Inflammatory macrophage treated with lipopolysaccharide for 1 hour (primary cell): ENCODE measurements around the gene THSD7A.
"Not testable (repeated sequence)": the region's sequence is repeated elsewhere in the genome, so short reads cannot be mapped to it uniquely, and the experiment has no call there.

Source experiments
- DNase-seq, 2 donors: peaks; one replicate each; pipeline ENCODE4 v3.0.0-alpha.2; 2020 to 2022

Gene THSD7A

GRCh38 chr7:11448323-11448722 is 383.7 kb downstream of the THSD7A start:
- DNase-seq, result no peak

- DNase-seq, result no peak
Measured at GRCh38 chr7:11447106-11447505, 384.9 kb downstream of the THSD7A start.

- not testable (repeated sequence) for DNase-seq
Measured at GRCh38 chr7:11443934-11444333, 388.1 kb downstream of the THSD7A start.

GRCh38 chr7:11437994-11438393 is 394.0 kb downstream of the THSD7A start:
- no peak for DNase-seq

GRCh38 chr7:11436773-11437524 is 395.0 kb downstream of the THSD7A start:
- DNase-seq, result no peak

GRCh38 chr7:11436316-11436715 is 395.7 kb downstream of the THSD7A start:
- no peak for DNase-seq

- DNase-seq, result no peak
Measured at GRCh38 chr7:11434366-11434765, 397.6 kb downstream of the THSD7A start.

GRCh38 chr7:11430841-11431240 is 401.2 kb downstream of the THSD7A start:
- peak; percentile 15 to 25 for DNase-seq

- peak; percentile 33 to 35 for DNase-seq
Measured at GRCh38 chr7:11430112-11430511, 401.9 kb downstream of the THSD7A start.

GRCh38 chr7:11428877-11429581 is 403.0 kb downstream of the THSD7A start:
- DNase-seq, result no peak

- peak; percentile 40 to 80 for DNase-seq
Measured at GRCh38 chr7:11427686-11428273, 404.2 kb downstream of the THSD7A start.

- no peak for DNase-seq
Measured at GRCh38 chr7:11424006-11424405, 408.0 kb downstream of the THSD7A start.

- no peak for DNase-seq
Measured at GRCh38 chr7:11420049-11420448, 411.9 kb downstream of the THSD7A start.

GRCh38 chr7:11416641-11417458 is 415.1 kb downstream of the THSD7A start:
- DNase-seq, result no peak

GRCh38 chr7:11415101-11415500 is 416.9 kb downstream of the THSD7A start:
- no peak for DNase-seq

- DNase-seq, result no peak
Measured at GRCh38 chr7:11413901-11414300, 418.1 kb downstream of the THSD7A start.

- no peak for DNase-seq
Measured at GRCh38 chr7:11412036-11412435, 420.0 kb downstream of the THSD7A start.

- DNase-seq, result no peak
Measured at GRCh38 chr7:11410656-11411644, 421.0 kb downstream of the THSD7A start.

GRCh38 chr7:11404355-11404754 is 427.6 kb downstream of the THSD7A start:
- no peak for DNase-seq

GRCh38 chr7:11403781-11404180 is 428.2 kb downstream of the THSD7A start:
- DNase-seq, result no peak

GRCh38 chr7:11394438-11394837 is 437.6 kb downstream of the THSD7A start:
- no peak for DNase-seq

GRCh38 chr7:11379641-11380040 is 452.4 kb downstream of the THSD7A start:
- no peak for DNase-seq
